ENCODE data around the gene HAO2. TPM values are rescaled to one million over a fixed set of nuclear protein-coding genes. Genes with fewer than 3 reads are reported as not detected.

Gene HAO2
- total RNA-seq, 1 donor from 2014 or later: not detected

- peak; percentile 55 for FAIRE-seq
These were observed 4.9 kb downstream of the HAO2 start for GRCh38 chr1:119373465-119373864.

GRCh38 chr1:119374208-119374874, 5.8 kb downstream of the HAO2 start:
- H3K27ac Mint-ChIP-seq (ENCODE audit: unreplicated experiment): peak overlapping the region; percentile 56
- no peak overlapping the region for H3K4me3 Mint-ChIP-seq (ENCODE audit: unreplicated experiment)
- Histone ChIP-seq H3K4me2 (ENCODE audit: low read length) (no peak overlapping the region), H3K9ac (ENCODE audit: low read length) (no peak overlapping the region), H3K27ac (ENCODE audit: low read depth, low read length) (no peak overlapping the region), H3K79me2 (ENCODE audit: insufficient read depth, low read length) (no peaks in the 10 kb centered on the region), H3K4me1 (ENCODE audit: insufficient read depth, low read length) (no peaks in the 10 kb centered on the region), H4K20me1 (ENCODE audit: insufficient read depth, low read length) (no peaks in the 10 kb centered on the region), H3K4me3 (ENCODE audit: insufficient read depth, low read depth, low read length) (no peak overlapping the region), H3K9me3 (ENCODE audit: insufficient read depth, low read depth, low read length) (no peaks in the 10 kb centered on the region), H3K27me3 (ENCODE audit: insufficient read depth, low read length) (peaks cover 7% of the 10 kb centered on the region), H3K36me3 (ENCODE audit: insufficient read depth, low read length) (no peaks in the 10 kb centered on the region), H2AFZ (ENCODE audit: low read depth, low read length) (no peak overlapping the region)
- no peaks in the 10 kb centered on the region for H3K36me3 Mint-ChIP-seq (ENCODE audit: low read depth, unreplicated experiment)
- TF ChIP-seq, protein P1, sequence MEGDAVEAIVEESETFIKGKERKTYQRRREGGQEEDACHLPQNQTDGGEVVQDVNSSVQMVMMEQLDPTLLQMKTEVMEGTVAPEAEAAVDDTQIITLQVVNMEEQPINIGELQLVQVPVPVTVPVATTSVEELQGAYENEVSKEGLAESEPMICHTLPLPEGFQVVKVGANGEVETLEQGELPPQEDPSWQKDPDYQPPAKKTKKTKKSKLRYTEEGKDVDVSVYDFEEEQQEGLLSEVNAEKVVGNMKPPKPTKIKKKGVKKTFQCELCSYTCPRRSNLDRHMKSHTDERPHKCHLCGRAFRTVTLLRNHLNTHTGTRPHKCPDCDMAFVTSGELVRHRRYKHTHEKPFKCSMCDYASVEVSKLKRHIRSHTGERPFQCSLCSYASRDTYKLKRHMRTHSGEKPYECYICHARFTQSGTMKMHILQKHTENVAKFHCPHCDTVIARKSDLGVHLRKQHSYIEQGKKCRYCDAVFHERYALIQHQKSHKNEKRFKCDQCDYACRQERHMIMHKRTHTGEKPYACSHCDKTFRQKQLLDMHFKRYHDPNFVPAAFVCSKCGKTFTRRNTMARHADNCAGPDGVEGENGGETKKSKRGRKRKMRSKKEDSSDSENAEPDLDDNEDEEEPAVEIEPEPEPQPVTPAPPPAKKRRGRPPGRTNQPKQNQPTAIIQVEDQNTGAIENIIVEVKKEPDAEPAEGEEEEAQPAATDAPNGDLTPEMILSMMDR (IDR thresholded peaks at IDR 0.05; ENCODE audit: insufficient read depth, low read depth, low read length): no peak
- TF ChIP-seq EZH2 (IDR thresholded peaks at IDR 0.05; ENCODE audit: insufficient read depth, low read length): no peak
- peaks cover 8% of the 10 kb centered on the region for H3K27me3 Mint-ChIP-seq (ENCODE audit: low read depth, unreplicated experiment)
- peaks cover 24% of the 10 kb centered on the region for H3K4me1 Mint-ChIP-seq (ENCODE audit: low read depth, unreplicated experiment)
- FAIRE-seq (no peak), DNase-seq (ENCODE audit: low read depth) (peak; percentile 1)
- H3K9me3 Mint-ChIP-seq (ENCODE audit: unreplicated experiment): no peaks in the 10 kb centered on the region

More at GRCh38 chr1:119373465-119373864, 4.9 kb downstream of the HAO2 start:
- DNase-seq (ENCODE audit: low read depth): peak; percentile 21
- Histone ChIP-seq H3K4me1 (ENCODE audit: insufficient read depth, low read length) (no peaks in the 10 kb centered on the region), H3K9ac (ENCODE audit: low read length) (no peak overlapping the region), H3K4me2 (ENCODE audit: low read length) (peak overlapping the region; percentile 2), H3K27me3 (ENCODE audit: insufficient read depth, low read length) (peaks cover 7% of the 10 kb centered on the region), H3K79me2 (ENCODE audit: insufficient read depth, low read length) (no peaks in the 10 kb centered on the region), H3K9me3 (ENCODE audit: insufficient read depth, low read depth, low read length) (no peaks in the 10 kb centered on the region), H2AFZ (ENCODE audit: low read depth, low read length) (no peak overlapping the region), H3K36me3 (ENCODE audit: insufficient read depth, low read length) (no peaks in the 10 kb centered on the region), H4K20me1 (ENCODE audit: insufficient read depth, low read length) (no peaks in the 10 kb centered on the region), H3K4me3 (ENCODE audit: insufficient read depth, low read depth, low read length) (no peak overlapping the region), H3K27ac (ENCODE audit: low read depth, low read length) (no peak overlapping the region)
- H3K4me1 Mint-ChIP-seq (ENCODE audit: low read depth, unreplicated experiment): peaks cover 24% of the 10 kb centered on the region
- no peaks in the 10 kb centered on the region for H3K36me3 Mint-ChIP-seq (ENCODE audit: low read depth, unreplicated experiment)
- H3K9me3 Mint-ChIP-seq (ENCODE audit: unreplicated experiment): no peaks in the 10 kb centered on the region
- peaks cover 9% of the 10 kb centered on the region for H3K27me3 Mint-ChIP-seq (ENCODE audit: low read depth, unreplicated experiment)
- H3K4me3 Mint-ChIP-seq (ENCODE audit: unreplicated experiment): no peak overlapping the region
- H3K27ac Mint-ChIP-seq (ENCODE audit: unreplicated experiment): no peak overlapping the region
- TF ChIP-seq EZH2 (IDR thresholded peaks at IDR 0.05; ENCODE audit: insufficient read depth, low read length): no peak
- TF ChIP-seq, protein P1 (IDR thresholded peaks at IDR 0.05; ENCODE audit: insufficient read depth, low read depth, low read length): no peak

DNA sequence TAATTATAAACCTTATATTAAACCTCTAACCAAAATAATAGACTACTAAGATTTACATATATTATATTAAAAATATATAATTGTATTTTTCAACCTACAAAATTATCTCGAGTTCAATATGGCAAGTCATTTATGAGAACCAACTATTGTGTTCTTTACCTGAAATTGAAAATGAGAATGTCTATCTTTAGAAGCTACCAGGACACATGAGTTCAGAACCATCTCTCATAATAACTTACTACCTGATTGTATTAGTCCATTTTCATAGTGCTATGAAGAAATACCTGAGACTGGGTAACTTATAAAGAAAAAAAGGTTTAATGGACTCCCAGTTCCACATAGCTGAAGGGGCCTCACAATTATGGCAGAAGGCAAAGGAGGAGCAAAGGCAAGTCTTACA, 6.8 kb downstream of the HAO2 start:
- Mint-ChIP-seq H3K27ac (ENCODE audit: unreplicated experiment) (no peak overlapping the region), H3K9me3 (ENCODE audit: unreplicated experiment) (no peaks in the 10 kb centered on the region), H3K36me3 (ENCODE audit: low read depth, unreplicated experiment) (no peaks in the 10 kb centered on the region), H3K27me3 (ENCODE audit: low read depth, unreplicated experiment) (peaks cover 4% of the 10 kb centered on the region), H3K4me1 (ENCODE audit: low read depth, unreplicated experiment) (peaks cover 24% of the 10 kb centered on the region), H3K4me3 (ENCODE audit: unreplicated experiment) (no peak overlapping the region)
- FAIRE-seq (no peak), DNase-seq (ENCODE audit: low read depth) (no peak)
- Histone ChIP-seq H3K4me3 (ENCODE audit: insufficient read depth, low read depth, low read length) (no peak overlapping the region), H3K36me3 (ENCODE audit: insufficient read depth, low read length) (no peaks in the 10 kb centered on the region), H4K20me1 (ENCODE audit: insufficient read depth, low read length) (no peaks in the 10 kb centered on the region), H3K9me3 (ENCODE audit: insufficient read depth, low read depth, low read length) (no peaks in the 10 kb centered on the region), H3K4me1 (ENCODE audit: insufficient read depth, low read length) (no peaks in the 10 kb centered on the region), H3K9ac (ENCODE audit: low read length) (no peak overlapping the region), H2AFZ (ENCODE audit: low read depth, low read length) (no peak overlapping the region), H3K79me2 (ENCODE audit: insufficient read depth, low read length) (no peaks in the 10 kb centered on the region), H3K27ac (ENCODE audit: low read depth, low read length) (no peak overlapping the region), H3K27me3 (ENCODE audit: insufficient read depth, low read length) (peaks cover 7% of the 10 kb centered on the region), H3K4me2 (ENCODE audit: low read length) (no peak overlapping the region)
- TF ChIP-seq, protein P1 (IDR thresholded peaks at IDR 0.05; ENCODE audit: insufficient read depth, low read depth, low read length): no peak
- TF ChIP-seq EZH2 (IDR thresholded peaks at IDR 0.05; ENCODE audit: insufficient read depth, low read length): no peak
